Astrocyte (in vitro differentiated cells and primary cell): Measurements from ENCODE around the gene FHIT. TPM values are rescaled to one million over a fixed set of nuclear protein-coding genes. Genes with fewer than 3 reads are reported as not detected.
A peak's percentile ranks its signal among the peaks of the same experiment; 100 is the strongest.

Experiments
- DNase-seq: peaks from one replicate; pipeline ENCODE4 v3.0.0-alpha.2; 2010; ENCODE audit warnings: low read depth
- FAIRE-seq: peaks from 2 replicates; lab custom pipeline; 2011; peaks lifted over from hg19 to GRCh38; lab: Jason Lieb, UNC
- H2AFZ ChIP-seq: 2 replicates; pipeline ENCODE4 v1.6.0; 2012; ENCODE audit warnings: low read depth, low read length, inconsistent platforms
- H3K27ac ChIP-seq: 2 replicates; pipeline ENCODE4 v1.5.1; 2011; ENCODE audit warnings: low read depth, low read length, inconsistent platforms
- H3K27me3 ChIP-seq: 2 replicates; pipeline ENCODE4 v1.6.0; 2011; ENCODE audit warnings: low read length, inconsistent platforms; ENCODE audit not compliant: insufficient read depth
- H3K36me3 ChIP-seq: 2 replicates; pipeline ENCODE4 v1.5.1; 2011; ENCODE audit warnings: low read length, inconsistent platforms; ENCODE audit not compliant: insufficient read depth
- H3K4me1 ChIP-seq: 2 replicates; pipeline ENCODE4 v1.5.1; 2011; ENCODE audit warnings: low read length, inconsistent platforms; ENCODE audit not compliant: insufficient read depth
- H3K4me2 ChIP-seq: 2 replicates; pipeline ENCODE4 v1.6.0; 2012; ENCODE audit warnings: low read length, inconsistent platforms
- H3K4me3 ChIP-seq: 2 replicates; pipeline ENCODE4 v1.5.1; 2011; ENCODE audit warnings: low read depth, mild to moderate bottlenecking, low read length, inconsistent platforms; ENCODE audit not compliant: insufficient read depth
- H3K79me2 ChIP-seq: 2 replicates; pipeline ENCODE4 v1.6.0; 2012; ENCODE audit warnings: mild to moderate bottlenecking, low read length, inconsistent platforms; ENCODE audit not compliant: insufficient read depth
- H3K9ac ChIP-seq: 2 replicates; pipeline ENCODE4 v1.6.0; 2012; ENCODE audit warnings: mild to moderate bottlenecking, low read length, inconsistent platforms
- H3K9me3 ChIP-seq: 2 replicates; pipeline ENCODE4 v1.5.1; 2012; ENCODE audit warnings: low read depth, mild to moderate bottlenecking, low read length, inconsistent platforms; ENCODE audit not compliant: insufficient read depth
- H4K20me1 ChIP-seq: 2 replicates; pipeline ENCODE4 v1.6.0; 2012; ENCODE audit warnings: low read length, inconsistent platforms; ENCODE audit not compliant: insufficient read depth
- H3K27ac Mint-ChIP-seq: one replicate; pipeline ENCODE4 v1.8.0; 2021; ENCODE audit warnings: mild to moderate bottlenecking, mixed read lengths; ENCODE audit not compliant: unreplicated experiment
- H3K27me3 Mint-ChIP-seq: one replicate; pipeline ENCODE4 v1.8.0; 2021; ENCODE audit warnings: low read depth, mixed read lengths; ENCODE audit not compliant: unreplicated experiment
- H3K36me3 Mint-ChIP-seq: one replicate; pipeline ENCODE4 v1.8.0; 2021; ENCODE audit warnings: low read depth, mixed read lengths; ENCODE audit not compliant: unreplicated experiment
- H3K4me1 Mint-ChIP-seq: one replicate; pipeline ENCODE4 v1.8.0; 2021; ENCODE audit warnings: low read depth, mixed read lengths; ENCODE audit not compliant: unreplicated experiment
- H3K4me3 Mint-ChIP-seq: one replicate; pipeline ENCODE4 v1.8.0; 2021; ENCODE audit warnings: mild to moderate bottlenecking, moderate library complexity, mixed read lengths; ENCODE audit not compliant: unreplicated experiment
- H3K9me3 Mint-ChIP-seq: one replicate; pipeline ENCODE4 v1.8.0; 2021; ENCODE audit warnings: mild to moderate bottlenecking, mixed read lengths; ENCODE audit not compliant: unreplicated experiment
- CTCF ChIP-seq: IDR thresholded peaks from 2 replicates; pipeline ENCODE4 v1.5.1; 2011; ENCODE audit warnings: low read depth, mild to moderate bottlenecking, inconsistent platforms, low read length, moderate library complexity; ENCODE audit not compliant: insufficient read depth
- EZH2 ChIP-seq: IDR thresholded peaks from 2 replicates; pipeline ENCODE4 v1.6.1; 2012; ENCODE audit warnings: mild to moderate bottlenecking, low read length, inconsistent platforms; ENCODE audit not compliant: insufficient read depth
- total RNA-seq: library from RNA; stranded (reverse); gene quantifications from 2 replicates; pipeline ENCODE4 v1.2.1, GENCODE V29; 2021

Gene FHIT
- total RNA-seq, 1 donor from 2014 or later: 6.7 TPM

DNA sequence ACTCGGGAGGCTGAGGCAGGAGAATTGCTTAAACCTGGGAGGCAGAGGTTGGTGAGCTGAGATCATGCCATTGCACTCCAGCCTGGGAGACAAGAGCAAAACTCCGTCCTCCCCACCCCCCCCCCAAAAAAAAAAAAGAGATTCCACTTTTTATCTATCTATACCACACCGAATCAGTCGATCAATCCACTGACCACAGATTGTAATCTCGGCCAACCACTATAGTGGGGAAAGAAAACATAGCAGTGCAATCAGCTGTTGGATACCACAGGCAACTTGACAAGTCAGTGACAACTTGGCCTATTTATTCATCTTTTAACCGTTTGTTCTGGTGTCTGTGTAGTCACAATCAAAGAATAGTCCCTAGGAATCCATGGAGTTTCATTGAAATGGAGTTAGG lies 299.2 kb downstream of the FHIT start:
- Histone ChIP-seq H3K27ac (no peak overlapping the region), H3K4me1 (no peaks in the 10 kb centered on the region), H3K9ac (no peak overlapping the region), H3K4me2 (no peak overlapping the region), H2AFZ (no peak overlapping the region), H3K27me3 (no peaks in the 10 kb centered on the region), H3K9me3 (no peaks in the 10 kb centered on the region), H3K4me3 (no peak overlapping the region), H3K79me2 (no peaks in the 10 kb centered on the region), H3K36me3 (no peaks in the 10 kb centered on the region), H4K20me1 (no peaks in the 10 kb centered on the region)
- Mint-ChIP-seq H3K36me3 (no peaks in the 10 kb centered on the region), H3K4me3 (no peak overlapping the region), H3K9me3 (no peaks in the 10 kb centered on the region), H3K27me3 (no peaks in the 10 kb centered on the region), H3K4me1 (no peaks in the 10 kb centered on the region), H3K27ac (no peak overlapping the region)
- FAIRE-seq: no peak
- TF ChIP-seq CTCF (no peak), EZH2 (no peak)
- DNase-seq: no peak

DNA sequence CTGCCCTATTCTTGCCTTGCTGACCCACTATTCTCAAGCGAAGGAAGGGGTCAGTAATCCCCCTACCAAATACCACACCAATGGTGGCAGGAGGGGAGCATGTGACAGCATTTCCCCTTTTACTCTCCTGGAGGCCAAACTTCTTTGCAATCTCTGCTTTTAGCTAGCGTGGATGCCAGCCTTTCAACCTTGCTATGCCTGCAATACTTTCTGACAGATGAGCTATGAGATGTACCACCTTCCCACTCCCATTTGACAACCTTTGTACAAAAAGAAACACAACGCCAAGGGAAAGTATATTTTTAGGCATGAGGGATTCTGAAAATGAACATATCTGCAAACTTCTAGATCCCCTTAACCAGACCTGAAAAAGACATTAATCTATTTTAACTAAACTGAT lies 302.1 kb downstream of the FHIT start:
- H3K4me3 Mint-ChIP-seq: no peak overlapping the region
- FAIRE-seq (no peak), DNase-seq (no peak)
- H3K36me3 Mint-ChIP-seq: no peaks in the 10 kb centered on the region
- no peaks in the 10 kb centered on the region for H3K27me3 Mint-ChIP-seq
- Histone ChIP-seq H3K27ac (no peak overlapping the region), H4K20me1 (no peaks in the 10 kb centered on the region), H2AFZ (no peak overlapping the region), H3K36me3 (no peaks in the 10 kb centered on the region), H3K27me3 (no peaks in the 10 kb centered on the region), H3K9me3 (no peaks in the 10 kb centered on the region), H3K4me1 (no peaks in the 10 kb centered on the region), H3K9ac (no peak overlapping the region), H3K4me2 (no peak overlapping the region), H3K79me2 (no peaks in the 10 kb centered on the region), H3K4me3 (no peak overlapping the region)
- H3K27ac Mint-ChIP-seq: peak overlapping the region; percentile 5
- no peaks in the 10 kb centered on the region for H3K9me3 Mint-ChIP-seq
- H3K4me1 Mint-ChIP-seq: no peaks in the 10 kb centered on the region
- no peak for TF ChIP-seq CTCF
- TF ChIP-seq EZH2: no peak

GRCh38 chr3:60948488-60948887 lies 302.8 kb downstream of the FHIT start:
- Mint-ChIP-seq H3K4me1 (no peaks in the 10 kb centered on the region), H3K9me3 (no peaks in the 10 kb centered on the region), H3K27me3 (no peaks in the 10 kb centered on the region), H3K27ac (no peak overlapping the region), H3K36me3 (no peaks in the 10 kb centered on the region), H3K4me3 (no peak overlapping the region)
- FAIRE-seq (no peak), DNase-seq (no peak)
- H3K9ac ChIP-seq: no peak overlapping the region
- no peaks in the 10 kb centered on the region for H3K79me2 ChIP-seq
- no peak overlapping the region for H3K4me3 ChIP-seq
- no peak overlapping the region for H2AFZ ChIP-seq
- no peaks in the 10 kb centered on the region for H3K9me3 ChIP-seq
- H3K27me3 ChIP-seq: no peaks in the 10 kb centered on the region
- no peak overlapping the region for H3K4me2 ChIP-seq
- no peak for TF ChIP-seq EZH2
- TF ChIP-seq CTCF: peak; percentile 38
- H4K20me1 ChIP-seq: no peaks in the 10 kb centered on the region
- H3K4me1 ChIP-seq: no peaks in the 10 kb centered on the region
- H3K36me3 ChIP-seq: no peaks in the 10 kb centered on the region
- H3K27ac ChIP-seq: no peak overlapping the region
